ENCODE results near the gene PLRG1.

- TF ChIP-seq, protein P1, sequence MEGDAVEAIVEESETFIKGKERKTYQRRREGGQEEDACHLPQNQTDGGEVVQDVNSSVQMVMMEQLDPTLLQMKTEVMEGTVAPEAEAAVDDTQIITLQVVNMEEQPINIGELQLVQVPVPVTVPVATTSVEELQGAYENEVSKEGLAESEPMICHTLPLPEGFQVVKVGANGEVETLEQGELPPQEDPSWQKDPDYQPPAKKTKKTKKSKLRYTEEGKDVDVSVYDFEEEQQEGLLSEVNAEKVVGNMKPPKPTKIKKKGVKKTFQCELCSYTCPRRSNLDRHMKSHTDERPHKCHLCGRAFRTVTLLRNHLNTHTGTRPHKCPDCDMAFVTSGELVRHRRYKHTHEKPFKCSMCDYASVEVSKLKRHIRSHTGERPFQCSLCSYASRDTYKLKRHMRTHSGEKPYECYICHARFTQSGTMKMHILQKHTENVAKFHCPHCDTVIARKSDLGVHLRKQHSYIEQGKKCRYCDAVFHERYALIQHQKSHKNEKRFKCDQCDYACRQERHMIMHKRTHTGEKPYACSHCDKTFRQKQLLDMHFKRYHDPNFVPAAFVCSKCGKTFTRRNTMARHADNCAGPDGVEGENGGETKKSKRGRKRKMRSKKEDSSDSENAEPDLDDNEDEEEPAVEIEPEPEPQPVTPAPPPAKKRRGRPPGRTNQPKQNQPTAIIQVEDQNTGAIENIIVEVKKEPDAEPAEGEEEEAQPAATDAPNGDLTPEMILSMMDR (conservative IDR thresholded peaks at IDR 0.05 in 1 of 2, IDR thresholded peaks at IDR 0.05 in 1 of 2; ENCODE audit: low read depth in 1 of 2, low read length in 2 of 2) = no peak
- TF ChIP-seq EZH2 (IDR thresholded peaks at IDR 0.05; ENCODE audit: low read length, missing control alignments) = no peak
Observed at GRCh38 chr4:154560419-154560801, 10.2 kb upstream of the PLRG1 start.

Measured in fibroblast of lung (primary cell).